HL-60 (cell line): ENCODE measurements around the gene RECK.

Source experiments
- GABPA ChIP-seq: IDR thresholded peaks from 2 replicates; pipeline ENCODE4 v1.6.1; 2012; ENCODE audit warnings: low read depth
- POLR2AphosphoS5 ChIP-seq: IDR thresholded peaks from 2 replicates; pipeline ENCODE4 v1.6.1; 2012; ENCODE audit warnings: low read depth
- SPI1 ChIP-seq: IDR thresholded peaks from 2 replicates; pipeline ENCODE4 v1.6.1; 2012; ENCODE audit warnings: low read depth, mild to moderate bottlenecking, borderline replicate concordance
- TF ChIP-seq, protein P1 (sequence below): IDR thresholded peaks from one replicate; pipeline ENCODE4 v1.5.1; 2011; ENCODE audit warnings: low read length, control low read depth, inconsistent platforms; ENCODE audit not compliant: insufficient read depth
- TF ChIP-seq, protein P2 (sequence below): IDR thresholded peaks from 2 replicates; pipeline ENCODE4 v1.6.1; 2012; ENCODE audit warnings: low read depth; ENCODE audit not compliant: insufficient replicate concordance

DNA sequence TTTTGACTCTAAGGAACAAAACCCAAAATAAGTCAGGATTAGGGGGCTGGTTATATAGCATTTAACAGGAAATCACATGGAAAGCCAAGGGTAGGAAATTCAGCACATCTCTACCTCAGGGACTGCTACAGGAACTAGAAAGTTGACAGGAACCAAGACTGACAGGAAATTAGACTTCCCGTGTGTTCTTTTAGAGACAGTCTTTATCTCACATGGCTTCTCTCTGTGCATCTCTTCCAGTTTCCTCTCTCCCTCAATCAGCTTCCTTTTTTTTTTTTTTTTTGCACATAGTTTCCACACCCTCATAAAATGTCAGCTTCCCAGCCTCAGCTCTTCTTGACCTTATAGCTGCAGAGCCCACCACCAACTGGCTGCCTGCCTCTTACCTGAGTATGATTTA, 4.8 kb downstream of the RECK start:
- TF ChIP-seq, protein P1, sequence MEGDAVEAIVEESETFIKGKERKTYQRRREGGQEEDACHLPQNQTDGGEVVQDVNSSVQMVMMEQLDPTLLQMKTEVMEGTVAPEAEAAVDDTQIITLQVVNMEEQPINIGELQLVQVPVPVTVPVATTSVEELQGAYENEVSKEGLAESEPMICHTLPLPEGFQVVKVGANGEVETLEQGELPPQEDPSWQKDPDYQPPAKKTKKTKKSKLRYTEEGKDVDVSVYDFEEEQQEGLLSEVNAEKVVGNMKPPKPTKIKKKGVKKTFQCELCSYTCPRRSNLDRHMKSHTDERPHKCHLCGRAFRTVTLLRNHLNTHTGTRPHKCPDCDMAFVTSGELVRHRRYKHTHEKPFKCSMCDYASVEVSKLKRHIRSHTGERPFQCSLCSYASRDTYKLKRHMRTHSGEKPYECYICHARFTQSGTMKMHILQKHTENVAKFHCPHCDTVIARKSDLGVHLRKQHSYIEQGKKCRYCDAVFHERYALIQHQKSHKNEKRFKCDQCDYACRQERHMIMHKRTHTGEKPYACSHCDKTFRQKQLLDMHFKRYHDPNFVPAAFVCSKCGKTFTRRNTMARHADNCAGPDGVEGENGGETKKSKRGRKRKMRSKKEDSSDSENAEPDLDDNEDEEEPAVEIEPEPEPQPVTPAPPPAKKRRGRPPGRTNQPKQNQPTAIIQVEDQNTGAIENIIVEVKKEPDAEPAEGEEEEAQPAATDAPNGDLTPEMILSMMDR: no peak
- no peak for TF ChIP-seq POLR2AphosphoS5
- TF ChIP-seq GABPA: no peak
- TF ChIP-seq, protein P2, sequence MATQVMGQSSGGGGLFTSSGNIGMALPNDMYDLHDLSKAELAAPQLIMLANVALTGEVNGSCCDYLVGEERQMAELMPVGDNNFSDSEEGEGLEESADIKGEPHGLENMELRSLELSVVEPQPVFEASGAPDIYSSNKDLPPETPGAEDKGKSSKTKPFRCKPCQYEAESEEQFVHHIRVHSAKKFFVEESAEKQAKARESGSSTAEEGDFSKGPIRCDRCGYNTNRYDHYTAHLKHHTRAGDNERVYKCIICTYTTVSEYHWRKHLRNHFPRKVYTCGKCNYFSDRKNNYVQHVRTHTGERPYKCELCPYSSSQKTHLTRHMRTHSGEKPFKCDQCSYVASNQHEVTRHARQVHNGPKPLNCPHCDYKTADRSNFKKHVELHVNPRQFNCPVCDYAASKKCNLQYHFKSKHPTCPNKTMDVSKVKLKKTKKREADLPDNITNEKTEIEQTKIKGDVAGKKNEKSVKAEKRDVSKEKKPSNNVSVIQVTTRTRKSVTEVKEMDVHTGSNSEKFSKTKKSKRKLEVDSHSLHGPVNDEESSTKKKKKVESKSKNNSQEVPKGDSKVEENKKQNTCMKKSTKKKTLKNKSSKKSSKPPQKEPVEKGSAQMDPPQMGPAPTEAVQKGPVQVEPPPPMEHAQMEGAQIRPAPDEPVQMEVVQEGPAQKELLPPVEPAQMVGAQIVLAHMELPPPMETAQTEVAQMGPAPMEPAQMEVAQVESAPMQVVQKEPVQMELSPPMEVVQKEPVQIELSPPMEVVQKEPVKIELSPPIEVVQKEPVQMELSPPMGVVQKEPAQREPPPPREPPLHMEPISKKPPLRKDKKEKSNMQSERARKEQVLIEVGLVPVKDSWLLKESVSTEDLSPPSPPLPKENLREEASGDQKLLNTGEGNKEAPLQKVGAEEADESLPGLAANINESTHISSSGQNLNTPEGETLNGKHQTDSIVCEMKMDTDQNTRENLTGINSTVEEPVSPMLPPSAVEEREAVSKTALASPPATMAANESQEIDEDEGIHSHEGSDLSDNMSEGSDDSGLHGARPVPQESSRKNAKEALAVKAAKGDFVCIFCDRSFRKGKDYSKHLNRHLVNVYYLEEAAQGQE: no peak
- peak; percentile 64; the same call in 1 of the 2 replicates for TF ChIP-seq SPI1
